GM19438 (cell line): ENCODE results near the gene ABLIM2.

Experiments
- ATAC-seq: cut with Tn5 transposase; IDR thresholded peaks from one replicate; pipeline ENCODE4 v1.9.1; 2021; ENCODE audit warnings: low read depth; ENCODE audit not compliant: unreplicated experiment

ABLIM2 gene

DNA sequence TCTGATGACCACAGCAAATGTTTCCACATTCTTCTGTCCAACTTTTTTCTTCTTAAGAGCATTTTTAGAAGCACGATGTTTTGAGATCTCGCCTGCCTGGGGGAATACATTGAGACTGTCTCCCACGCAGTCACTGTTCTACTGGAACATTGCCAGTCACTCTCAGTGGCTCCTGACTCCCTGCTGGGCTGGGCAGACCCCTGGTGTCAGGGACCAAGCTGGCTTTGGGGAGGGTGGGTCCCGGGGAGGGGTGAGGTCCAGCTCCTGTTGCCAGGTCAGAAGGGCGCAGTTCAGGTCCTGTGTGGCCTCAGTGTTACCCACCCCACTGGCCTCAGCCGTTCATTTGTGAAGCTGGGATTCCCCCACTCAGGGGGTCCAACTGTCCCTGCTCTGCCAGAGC lies 18.9 kb upstream of the ABLIM2 start:
- ATAC-seq = no peak

DNA sequence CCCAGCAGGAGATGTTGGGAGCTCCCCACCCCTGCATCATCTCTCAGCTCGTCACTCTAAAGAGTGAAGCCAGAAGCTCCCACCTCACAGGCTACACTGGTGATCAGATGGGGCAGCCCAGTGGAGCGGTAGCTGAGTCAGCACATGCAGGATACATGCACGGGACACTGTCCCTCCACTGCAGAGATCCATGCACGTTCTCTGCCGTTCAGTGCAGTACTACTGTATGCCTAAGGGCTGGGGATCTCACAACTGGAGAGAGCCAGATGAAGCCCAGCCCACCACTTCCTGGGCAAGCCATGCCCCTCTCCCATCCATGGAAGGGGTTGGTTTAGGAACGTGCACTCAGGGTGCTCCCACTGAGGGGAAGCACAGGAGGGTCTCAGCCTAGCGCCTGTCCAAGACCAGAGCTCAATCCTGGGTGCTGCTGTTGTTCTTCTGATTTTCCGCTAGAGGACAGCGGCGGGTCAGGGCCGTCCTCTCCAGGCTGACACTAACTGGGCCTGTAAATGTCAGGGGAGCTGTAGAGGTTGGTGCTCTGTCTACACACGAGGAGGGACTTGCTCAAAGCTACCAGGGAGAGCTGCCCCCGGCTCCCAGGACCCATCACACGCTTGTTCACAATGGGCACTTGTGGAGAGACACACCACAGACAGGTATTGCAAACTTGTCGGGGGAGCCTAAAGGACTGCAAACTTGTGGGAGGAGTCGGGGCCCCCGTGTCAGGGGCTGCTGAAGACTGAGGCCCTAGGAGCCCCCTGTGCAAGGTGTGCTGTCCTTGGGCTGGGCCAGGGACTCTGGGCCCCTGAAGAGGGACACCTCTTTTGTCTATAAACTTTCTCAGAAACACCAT lies 18.2 kb upstream of the ABLIM2 start:
- no peak for ATAC-seq

DNA sequence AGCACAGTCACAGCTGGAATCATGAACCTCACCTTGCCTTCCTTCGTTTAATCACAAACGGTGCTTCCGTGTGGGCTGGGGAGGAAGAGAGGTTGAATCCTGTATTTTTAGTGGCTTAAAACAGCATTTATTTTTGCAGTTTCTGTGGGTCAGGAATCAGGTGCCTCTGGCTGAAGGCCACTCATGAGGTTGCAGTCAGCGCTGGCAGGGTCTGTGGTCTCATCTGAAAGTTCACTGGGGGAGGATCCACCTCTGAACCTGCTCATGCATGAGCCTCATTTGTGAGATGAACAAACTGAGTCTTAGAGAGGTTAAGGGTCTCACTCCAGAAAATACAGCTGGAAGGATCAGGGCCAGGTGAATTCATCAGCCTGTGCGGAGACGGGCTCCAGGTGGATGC lies 17.1 kb upstream of the ABLIM2 start:
- no peak for ATAC-seq

DNA sequence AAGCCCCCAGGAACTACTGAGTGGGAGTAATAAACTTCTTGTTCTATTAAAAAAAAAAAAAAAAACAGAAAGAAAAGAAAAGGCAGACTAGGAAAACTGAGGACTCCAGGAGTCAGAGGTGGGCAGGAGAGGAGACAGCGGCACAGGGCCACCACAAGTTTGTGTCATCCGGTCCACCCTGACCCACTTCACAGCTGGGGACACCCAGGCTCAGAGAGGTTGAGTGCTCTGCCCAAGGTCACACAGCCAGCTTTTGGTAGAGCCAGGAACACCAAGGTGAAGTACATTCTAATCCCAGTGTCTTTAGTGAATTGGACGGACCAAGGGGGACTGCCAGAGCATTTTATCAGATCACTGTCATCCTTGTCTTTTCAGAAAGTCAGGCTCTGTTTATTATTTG lies 16.4 kb upstream of the ABLIM2 start:
- ATAC-seq = no peak

DNA sequence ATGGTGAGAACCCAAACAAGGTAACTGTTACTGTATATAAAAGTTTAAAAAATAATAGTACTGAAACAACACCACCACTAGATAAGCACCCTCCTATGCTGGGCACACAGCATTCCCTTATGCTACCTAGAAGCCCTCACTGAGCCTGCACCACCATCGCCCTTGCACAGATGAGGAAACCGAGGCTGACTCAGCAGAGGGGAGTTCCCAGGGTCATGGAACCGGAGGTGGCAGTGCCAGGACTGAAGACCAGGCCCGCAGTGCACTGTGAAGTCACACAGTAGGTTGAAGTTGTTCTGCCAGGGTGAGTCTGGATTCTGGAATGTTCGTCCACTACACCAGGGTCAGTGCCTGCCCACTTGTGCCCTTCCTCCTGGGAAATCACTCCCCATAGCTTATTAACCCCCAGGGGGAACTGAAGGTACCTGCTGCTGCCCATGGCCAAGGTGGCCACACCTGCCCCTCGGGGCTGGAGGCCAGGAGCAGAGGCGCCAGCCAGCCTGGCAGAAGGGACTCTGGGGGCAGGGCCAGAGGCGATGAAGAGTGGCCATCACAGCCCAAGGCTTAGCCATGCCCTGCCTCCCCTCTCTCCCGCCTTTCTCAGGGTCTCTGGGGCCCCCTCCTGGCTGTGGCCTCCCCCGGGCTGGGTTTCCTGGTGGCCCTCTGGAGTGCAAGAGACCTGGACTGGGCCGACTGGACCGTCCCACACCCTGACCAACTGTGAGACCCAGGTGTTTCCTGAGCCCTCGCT lies 15.1 kb upstream of the ABLIM2 start:
- no peak for ATAC-seq

DNA sequence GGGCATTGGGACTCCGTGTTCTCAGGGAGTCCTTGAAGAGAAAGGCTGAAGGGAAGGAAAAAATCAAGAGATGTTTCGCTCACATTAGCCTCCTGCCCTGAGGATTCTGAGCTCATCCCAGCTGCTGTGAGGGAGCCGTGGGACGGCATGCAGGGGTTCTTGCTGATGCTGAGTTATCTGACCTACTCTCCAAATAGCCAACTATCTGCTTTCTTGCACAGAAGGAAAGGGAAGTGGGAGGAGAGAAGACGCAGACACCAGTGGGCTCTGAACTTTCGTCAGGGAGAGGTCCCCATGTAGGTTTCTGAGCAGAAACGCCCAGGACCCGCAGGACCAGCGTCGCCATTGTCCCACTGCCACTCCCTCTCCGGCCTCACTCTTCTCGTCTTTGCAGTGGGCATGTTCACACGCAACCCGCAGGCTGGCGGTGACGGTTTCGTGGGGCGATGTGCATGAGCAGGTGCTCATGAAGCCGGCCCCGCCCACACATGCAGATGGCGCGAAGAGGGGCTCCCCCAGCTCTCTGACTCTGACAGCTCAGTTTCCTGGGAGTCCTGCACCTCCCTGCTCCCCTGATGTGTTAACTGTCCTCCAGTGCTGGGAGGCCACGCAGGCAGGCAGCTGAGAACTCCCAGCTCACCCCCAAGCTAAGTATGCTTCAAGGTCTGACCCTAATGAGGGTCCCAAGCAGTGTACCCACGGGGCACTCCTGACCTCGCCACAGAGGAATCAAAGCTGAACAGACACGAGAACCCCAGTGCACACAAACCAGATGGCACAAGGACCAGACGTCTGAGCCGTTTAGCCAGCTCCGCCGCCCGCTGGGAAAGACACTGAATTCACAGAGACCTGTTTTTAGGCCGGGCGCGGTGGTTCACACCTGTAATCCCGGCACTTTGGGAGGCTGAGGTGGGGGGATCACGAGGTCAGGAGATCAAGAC lies 13.6 kb upstream of the ABLIM2 start:
- peak; percentile 51 for ATAC-seq

DNA sequence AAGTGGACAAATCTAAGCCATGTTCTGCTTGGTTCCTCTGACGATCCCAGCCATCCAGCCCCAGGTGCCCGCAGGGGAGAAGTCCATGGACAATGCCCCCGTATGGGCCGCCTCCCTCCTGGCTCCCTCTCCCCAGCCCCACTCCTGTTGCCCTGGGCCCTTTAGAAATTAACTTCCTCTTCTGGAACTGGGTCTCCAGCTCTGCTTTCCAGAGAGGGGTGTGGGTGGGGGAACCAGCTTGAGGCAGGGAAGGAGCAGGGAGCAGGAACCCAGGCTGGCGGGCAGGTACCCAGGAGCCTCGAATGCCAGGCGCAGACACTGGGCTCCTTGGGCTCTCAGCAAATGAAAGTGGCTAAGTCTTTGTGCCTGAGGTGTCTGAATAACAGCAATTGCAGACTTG lies 12.7 kb upstream of the ABLIM2 start:
- ATAC-seq = no peak

DNA sequence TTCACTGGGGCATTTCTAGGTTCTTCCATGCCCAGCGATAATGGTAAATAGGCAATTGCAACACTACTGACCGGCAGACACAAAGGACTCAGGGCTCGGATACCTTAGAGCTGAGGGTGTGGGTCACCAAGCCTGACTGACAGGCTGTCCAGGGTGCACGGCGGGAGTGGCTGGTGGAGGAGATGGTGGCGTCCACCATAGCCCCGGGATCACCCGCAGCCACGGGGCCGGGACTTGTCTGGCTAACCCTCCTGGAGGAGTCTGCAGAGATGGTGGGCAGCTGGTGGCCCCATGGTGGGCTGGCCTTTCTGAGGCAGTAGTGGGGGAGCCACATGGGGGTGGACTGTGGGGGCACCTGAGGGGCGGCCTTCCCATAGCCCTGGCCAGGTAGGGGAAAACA lies 11.7 kb upstream of the ABLIM2 start:
- no peak for ATAC-seq

DNA sequence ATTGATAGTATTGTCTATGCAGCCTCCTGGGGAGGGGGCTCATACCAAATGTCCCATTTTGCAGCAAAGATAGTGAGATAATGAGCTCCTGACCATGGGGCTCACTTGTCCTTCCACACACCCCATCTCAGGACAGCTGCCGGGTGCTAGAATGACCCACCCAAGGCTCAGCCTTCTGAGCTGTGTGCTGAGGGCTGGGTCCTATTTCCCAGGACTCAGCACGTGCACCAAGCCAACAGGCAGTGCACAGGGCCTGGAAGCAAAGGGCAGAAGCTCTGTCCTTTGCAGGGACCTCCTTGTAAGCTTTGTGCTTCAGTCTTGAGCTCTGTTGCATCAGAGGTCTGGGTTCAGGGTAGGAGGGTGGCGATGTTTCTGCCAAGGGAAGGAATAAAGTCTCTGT lies 11.2 kb upstream of the ABLIM2 start:
- no peak for ATAC-seq

DNA sequence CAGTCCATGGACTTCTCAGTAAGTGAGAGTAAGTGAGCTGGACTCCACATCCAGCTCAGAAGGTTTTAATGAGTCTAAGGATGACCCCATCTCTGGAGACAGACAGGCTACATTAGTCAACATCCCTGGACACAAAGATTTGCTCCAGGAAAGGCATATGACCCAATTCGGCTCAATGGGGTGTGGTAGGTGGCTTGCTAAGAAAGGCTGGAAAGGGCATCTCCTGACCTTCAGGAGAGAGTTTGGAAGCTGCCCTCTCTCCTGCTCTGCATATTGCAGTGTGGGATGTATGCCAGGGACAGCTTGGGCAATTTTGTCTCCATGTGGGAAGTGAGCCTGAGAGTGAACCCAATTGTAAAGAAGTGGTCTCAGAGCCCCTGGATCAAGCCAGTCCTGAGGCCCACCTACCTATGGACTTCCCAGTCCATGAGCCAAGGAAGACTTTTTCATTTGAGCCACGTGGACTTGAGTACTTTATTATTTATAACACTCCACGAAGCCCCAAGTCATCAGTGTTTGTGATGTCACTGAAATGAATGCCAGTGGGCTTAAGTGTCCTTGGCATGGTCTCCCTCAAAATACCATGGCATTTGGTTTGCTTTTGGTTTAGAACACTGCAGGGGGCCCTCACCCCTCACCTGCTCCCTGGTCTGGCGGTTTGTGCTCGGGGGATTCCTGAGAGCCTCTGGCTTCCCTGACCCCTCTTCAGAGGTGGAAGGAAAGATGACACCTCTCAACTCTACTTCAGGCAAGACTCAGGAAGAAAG lies 10.4 kb upstream of the ABLIM2 start:
- no peak for ATAC-seq

DNA sequence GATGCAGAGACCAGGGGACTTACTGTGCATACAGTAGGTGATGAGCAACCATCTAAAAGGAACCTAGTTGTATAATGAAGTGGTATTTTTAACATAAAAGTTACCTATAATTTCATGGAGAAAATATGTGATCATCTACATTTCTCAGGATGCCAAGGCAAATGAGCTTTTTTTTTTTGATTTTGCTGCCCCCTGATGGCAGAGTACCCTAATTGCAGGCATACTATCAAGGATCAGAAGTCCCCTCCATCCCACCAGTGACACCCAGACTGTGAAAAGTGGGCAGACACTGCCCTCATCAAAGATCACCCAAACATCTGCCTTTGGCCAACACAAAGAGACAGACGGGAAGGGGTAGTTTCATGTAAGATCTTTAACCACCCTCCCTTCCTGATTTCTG lies 9.6 kb upstream of the ABLIM2 start:
- ATAC-seq = no peak

DNA sequence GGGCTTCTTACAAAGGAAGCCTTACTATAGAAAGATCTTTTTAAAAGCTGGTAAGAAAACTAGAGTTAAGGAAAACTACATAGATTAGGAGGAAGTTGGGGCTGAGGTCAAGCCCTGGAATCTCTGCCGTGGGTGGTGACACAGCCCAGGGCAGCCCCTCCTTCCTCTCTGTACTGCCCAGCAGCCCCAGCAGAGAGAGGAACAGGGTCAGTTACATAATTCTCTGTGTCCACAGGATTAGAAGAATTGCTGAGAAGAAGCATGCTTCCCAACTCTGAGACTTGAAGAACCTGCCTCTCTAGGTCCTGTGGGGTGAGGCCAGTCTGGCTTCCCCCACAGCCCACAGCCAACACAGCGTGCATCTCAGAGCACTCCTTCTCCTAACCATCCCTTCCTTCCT lies 9.2 kb upstream of the ABLIM2 start:
- no peak for ATAC-seq

DNA sequence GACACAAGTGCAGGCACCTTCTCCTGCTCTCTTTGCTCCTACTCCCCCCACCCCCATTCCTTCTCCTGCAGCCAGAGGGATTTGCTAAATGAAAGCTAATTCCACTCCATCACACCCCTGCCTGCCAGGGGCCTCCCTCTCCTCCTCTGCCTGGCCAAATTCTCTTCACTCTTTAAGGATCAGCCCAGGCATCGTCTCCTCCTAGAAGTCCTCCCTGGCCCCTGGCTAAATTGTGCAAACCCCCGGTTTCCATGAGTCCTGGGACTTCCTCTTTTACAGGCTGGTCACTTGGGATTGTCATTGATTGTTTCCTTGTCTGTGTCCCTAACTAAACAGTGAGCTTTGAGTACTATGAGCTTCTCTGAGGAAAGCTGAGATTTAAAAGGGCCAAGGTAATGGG lies 8.7 kb upstream of the ABLIM2 start:
- no peak for ATAC-seq

DNA sequence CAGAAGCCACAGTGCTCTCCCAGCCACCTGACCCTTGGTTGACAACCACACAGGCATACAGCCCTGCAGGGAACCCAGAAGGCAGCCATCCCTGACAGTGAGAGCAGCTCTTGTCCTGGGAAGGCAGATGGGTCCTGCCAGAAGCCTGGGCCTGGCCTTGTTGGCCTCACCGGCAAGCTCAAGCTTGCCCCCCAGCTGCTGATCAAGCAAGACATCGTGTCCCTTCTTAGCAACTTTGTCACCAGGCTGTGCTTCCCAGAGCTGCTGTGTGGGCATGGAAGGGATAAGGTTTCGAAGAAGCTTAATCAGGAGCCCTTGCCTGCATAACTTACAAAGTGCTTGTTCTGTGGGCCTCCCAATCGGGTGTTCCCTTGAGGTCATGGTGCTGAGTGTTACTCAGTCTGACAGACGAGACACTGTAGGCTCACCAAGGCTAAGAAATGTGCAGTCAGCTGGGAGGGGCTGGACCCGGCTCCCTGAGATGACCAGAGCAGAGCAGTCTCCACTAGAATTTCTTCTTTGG lies 6.8 kb upstream of the ABLIM2 start:
- ATAC-seq = no peak

DNA sequence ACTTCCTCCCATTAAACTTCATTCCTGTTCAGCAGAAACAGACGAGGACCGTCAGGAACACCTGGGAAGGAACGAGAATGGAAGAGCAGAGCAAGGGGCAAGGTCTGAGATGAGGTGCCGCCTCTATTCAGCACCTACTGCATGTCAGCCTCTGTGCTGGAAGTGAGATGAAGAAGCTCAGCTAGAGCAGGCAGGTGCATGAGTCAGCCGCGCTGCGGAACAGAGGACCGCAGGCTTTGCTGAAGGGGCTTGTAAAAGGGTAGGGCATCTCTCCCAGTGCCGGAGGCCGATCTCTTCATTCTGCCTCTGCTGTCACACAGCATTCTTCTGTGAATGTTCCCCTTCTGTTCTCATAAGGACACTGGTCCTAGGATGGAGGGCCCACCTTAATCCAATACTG lies 6.1 kb upstream of the ABLIM2 start:
- ATAC-seq = no peak

DNA sequence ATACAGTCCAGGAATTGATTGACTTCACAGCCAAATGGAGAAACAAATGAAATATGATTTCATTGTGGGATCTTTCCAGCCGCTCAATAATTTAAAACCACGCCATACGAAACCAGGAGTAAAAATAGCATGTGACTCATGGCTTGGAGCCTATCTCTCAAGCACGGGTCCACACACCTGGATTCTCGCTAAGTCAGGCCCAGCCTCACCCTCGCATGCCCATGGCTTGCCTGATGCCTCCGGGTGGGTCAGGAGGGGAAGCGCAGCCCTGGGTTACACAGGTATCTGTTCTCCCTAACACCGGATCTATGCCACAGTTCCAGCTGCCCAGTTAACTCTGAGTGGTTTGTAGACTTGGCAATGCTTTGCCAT lies 5.6 kb upstream of the ABLIM2 start:
- ATAC-seq = no peak

DNA sequence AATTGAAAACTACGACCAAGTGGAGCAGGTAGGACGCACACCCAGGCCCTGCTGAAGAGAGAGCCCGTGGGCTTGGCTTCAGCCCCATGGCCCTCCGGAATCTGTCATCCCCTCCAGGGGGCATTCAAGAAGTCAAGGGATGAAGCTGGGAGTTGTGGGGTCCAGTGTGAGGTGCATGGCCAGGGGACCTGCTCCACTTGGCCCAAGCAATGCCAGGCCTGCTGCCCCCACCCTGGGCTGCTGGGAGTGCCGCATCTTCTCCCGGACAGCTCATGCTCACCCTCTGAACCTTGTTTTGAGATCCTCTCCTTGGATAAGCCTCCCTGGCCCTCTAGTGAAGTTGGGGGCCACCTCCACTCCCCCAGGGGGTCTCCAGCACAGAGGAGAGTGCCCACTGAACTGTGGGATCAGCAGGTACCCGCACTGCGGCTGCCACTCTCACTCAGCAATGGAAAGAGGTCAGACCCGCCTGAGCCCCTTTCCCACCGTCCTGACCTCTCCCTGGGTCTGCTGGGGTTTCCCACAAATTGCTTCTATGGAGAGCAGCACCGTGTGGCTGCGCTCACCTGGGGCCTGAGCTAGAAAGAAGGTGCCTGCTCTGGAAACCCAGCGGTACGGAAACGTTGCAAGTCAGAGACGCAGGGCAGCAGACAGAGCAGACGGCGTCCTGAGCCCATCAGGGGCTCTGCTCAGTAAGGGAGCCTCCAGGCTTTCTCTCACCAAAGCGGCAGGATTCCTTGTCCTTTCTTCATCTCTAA lies 5.0 kb upstream of the ABLIM2 start:
- no peak for ATAC-seq

DNA sequence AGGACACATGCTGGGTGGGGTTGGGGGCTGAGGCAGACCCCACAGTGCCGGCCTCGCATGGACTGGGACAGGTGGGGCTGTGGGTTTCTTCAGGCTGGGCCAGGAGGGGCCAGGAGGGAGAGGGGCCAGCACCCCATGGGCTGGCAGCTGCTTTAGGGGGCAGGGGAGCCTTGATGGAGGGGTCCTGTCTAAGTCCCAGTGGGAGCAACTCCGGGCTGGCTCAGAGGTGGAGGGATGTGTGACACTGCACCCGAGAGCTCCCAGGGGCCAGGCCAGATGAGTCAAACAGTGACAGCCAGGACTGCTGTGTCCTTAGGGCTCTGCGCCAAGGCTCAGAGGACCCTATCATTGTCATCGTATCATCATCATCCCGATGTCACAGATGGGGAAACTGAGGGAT lies 4.4 kb upstream of the ABLIM2 start:
- no peak for ATAC-seq

DNA sequence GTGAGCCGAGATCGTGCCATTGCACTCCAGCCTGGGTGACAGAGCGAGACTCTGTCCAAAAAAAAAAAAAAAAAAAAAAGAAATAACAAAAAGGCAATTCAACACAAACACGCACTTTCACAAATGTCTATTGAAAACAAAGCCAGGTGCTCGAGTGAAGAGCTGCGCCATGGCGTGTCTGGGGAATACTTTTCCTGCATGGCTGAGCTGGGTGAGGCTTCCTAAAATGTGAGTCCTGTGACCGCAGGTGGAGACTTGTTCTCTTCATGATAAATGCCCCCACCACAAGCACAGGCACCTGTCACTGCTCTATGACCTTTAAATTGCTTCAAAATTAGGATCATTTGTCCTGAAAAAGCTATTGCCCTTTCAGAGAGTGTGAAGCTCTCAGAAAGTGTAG lies 4.0 kb upstream of the ABLIM2 start:
- no peak for ATAC-seq
